ENCODE data around the gene ELAC2.
A peak's percentile ranks its signal among the peaks of the same experiment; 100 is the strongest.

ELAC2 gene

DNA sequence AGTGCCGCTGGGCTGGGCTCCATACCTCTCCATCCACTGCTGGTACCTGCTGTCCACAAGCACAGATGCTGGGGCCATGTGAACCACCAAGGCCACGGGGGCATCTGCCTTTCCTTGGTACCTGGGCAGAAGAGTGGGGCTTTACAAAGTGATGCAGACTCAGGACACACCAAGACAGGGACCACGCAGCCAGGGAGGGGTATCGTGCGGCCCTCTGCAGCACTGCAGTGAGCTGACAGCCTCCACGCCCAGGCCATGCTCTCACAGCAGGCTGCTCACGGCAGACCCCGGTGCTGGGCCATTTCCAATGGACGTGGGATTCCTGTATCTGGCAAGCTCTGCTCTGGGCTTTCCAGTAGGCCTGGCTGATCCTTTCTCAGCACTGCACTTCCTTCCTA, 14.4 kb downstream of the ELAC2 start:
- Histone ChIP-seq H3K36me3 (ENCODE audit: insufficient read depth, low read length) (peaks cover 68% of the 10 kb centered on the region; the same call in 1 of the 2 replicates), H4K20me1 (ENCODE audit: insufficient read depth, low read length, poor library complexity, severe bottlenecking) (peaks cover 5% of the 10 kb centered on the region), H3F3A (ENCODE audit: low read depth) (no peaks in the 10 kb centered on the region)

GRCh38 chr17:13002761-13003453, 14.9 kb downstream of the ELAC2 start:
- H3K4me3 ChIP-seq (ENCODE audit: low read length, poor library complexity, severe bottlenecking), result no peak overlapping the region
- no peak for TF ChIP-seq EZH2phosphoT487 (IDR thresholded peaks at IDR 0.05; ENCODE audit: borderline replicate concordance)
- TF ChIP-seq, protein P1, sequence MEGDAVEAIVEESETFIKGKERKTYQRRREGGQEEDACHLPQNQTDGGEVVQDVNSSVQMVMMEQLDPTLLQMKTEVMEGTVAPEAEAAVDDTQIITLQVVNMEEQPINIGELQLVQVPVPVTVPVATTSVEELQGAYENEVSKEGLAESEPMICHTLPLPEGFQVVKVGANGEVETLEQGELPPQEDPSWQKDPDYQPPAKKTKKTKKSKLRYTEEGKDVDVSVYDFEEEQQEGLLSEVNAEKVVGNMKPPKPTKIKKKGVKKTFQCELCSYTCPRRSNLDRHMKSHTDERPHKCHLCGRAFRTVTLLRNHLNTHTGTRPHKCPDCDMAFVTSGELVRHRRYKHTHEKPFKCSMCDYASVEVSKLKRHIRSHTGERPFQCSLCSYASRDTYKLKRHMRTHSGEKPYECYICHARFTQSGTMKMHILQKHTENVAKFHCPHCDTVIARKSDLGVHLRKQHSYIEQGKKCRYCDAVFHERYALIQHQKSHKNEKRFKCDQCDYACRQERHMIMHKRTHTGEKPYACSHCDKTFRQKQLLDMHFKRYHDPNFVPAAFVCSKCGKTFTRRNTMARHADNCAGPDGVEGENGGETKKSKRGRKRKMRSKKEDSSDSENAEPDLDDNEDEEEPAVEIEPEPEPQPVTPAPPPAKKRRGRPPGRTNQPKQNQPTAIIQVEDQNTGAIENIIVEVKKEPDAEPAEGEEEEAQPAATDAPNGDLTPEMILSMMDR (conservative IDR thresholded peaks at IDR 0.05; ENCODE audit: low read length), result peak; percentile 94

More for the DNA sequence above, 14.4 kb downstream of the ELAC2 start:
- Histone ChIP-seq H3K9me3 (ENCODE audit: insufficient read depth, low read depth, low read length) (no peaks in the 10 kb centered on the region), H3K9ac (ENCODE audit: low read depth, low read length, poor library complexity, severe bottlenecking) (no peak overlapping the region), H3K27me3 (ENCODE audit: insufficient read depth, low read length, poor library complexity, severe bottlenecking) (no peaks in the 10 kb centered on the region), H3K4me3 (ENCODE audit: low read length, poor library complexity, severe bottlenecking) (no peak overlapping the region), H3K4me1 (ENCODE audit: insufficient read depth, low read length, poor library complexity, severe bottlenecking) (no peaks in the 10 kb centered on the region), H3K79me2 (ENCODE audit: insufficient read depth, low read length) (no peaks in the 10 kb centered on the region), H2AFZ (ENCODE audit: low read length) (no peak overlapping the region), H3K4me2 (ENCODE audit: low read depth, low read length, poor library complexity, severe bottlenecking) (no peak overlapping the region), H3K9me2 (replicated peaks; ENCODE audit: low read depth, low read length) (no peaks in the 10 kb centered on the region)
- no peak for TF ChIP-seq EZH2phosphoT487 (IDR thresholded peaks at IDR 0.05; ENCODE audit: borderline replicate concordance)
- TF ChIP-seq, protein P1 (conservative IDR thresholded peaks at IDR 0.05; ENCODE audit: low read length), result peak; percentile 33; the same call in 1 of the 2 replicates

DNA sequence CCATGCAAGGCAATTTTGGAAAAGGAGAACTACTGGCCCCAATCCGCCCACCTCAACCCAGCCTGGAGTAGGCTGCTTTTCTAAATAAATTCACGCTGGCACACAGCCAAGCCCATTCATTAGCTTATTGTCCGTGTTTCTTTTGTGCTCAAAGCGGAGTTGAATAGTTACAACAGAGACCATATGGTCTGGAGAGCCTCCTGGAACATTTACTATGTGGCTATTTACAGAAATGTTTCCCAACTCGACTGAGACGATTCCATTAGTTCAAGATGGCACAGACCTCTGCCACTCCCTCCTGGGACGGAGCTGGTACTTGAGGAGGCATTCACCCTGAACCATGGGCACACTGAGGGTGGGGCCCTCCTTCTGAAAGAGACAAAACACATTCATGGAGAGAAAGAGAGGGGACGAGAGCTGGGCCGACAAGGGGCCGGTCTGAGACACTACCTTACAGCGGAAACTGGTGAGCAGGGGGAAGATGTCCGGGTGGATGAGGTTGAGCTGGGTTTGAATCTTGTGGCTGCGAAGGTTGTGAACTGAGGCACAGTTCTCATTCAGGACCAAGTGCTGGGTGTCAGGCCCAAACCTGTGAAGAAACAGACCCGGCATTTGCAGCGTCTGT, 15.7 kb downstream of the ELAC2 start:
- Histone ChIP-seq H3K4me3 (ENCODE audit: low read length, poor library complexity, severe bottlenecking) (no peak overlapping the region), H3K9ac (ENCODE audit: low read depth, low read length, poor library complexity, severe bottlenecking) (no peak overlapping the region), H3K36me3 (ENCODE audit: insufficient read depth, low read length) (peaks cover 76% of the 10 kb centered on the region; the same call in 1 of the 2 replicates), H2AFZ (ENCODE audit: low read length) (no peak overlapping the region), H3K4me2 (ENCODE audit: low read depth, low read length, poor library complexity, severe bottlenecking) (no peak overlapping the region), H3K4me1 (ENCODE audit: insufficient read depth, low read length, poor library complexity, severe bottlenecking) (no peaks in the 10 kb centered on the region), H3K79me2 (ENCODE audit: insufficient read depth, low read length) (no peaks in the 10 kb centered on the region), H3K9me3 (ENCODE audit: insufficient read depth, low read depth, low read length) (no peaks in the 10 kb centered on the region), H3K27me3 (ENCODE audit: insufficient read depth, low read length, poor library complexity, severe bottlenecking) (no peaks in the 10 kb centered on the region), H3K9me2 (replicated peaks; ENCODE audit: low read depth, low read length) (no peaks in the 10 kb centered on the region), H4K20me1 (ENCODE audit: insufficient read depth, low read length, poor library complexity, severe bottlenecking) (peaks cover 5% of the 10 kb centered on the region), H3F3A (ENCODE audit: low read depth) (no peaks in the 10 kb centered on the region)
- TF ChIP-seq EZH2phosphoT487 (IDR thresholded peaks at IDR 0.05; ENCODE audit: borderline replicate concordance), result no peak
- TF ChIP-seq, protein P1 (conservative IDR thresholded peaks at IDR 0.05; ENCODE audit: low read length), result no peak

More at GRCh38 chr17:13002761-13003453, 14.9 kb downstream of the ELAC2 start:
- peaks cover 5% of the 10 kb centered on the region for H4K20me1 ChIP-seq (ENCODE audit: insufficient read depth, low read length, poor library complexity, severe bottlenecking)
- no peaks in the 10 kb centered on the region for H3K27me3 ChIP-seq (ENCODE audit: insufficient read depth, low read length, poor library complexity, severe bottlenecking)
- no peak overlapping the region for H2AFZ ChIP-seq (ENCODE audit: low read length)
- no peaks in the 10 kb centered on the region for H3K4me1 ChIP-seq (ENCODE audit: insufficient read depth, low read length, poor library complexity, severe bottlenecking)
- no peaks in the 10 kb centered on the region for H3K79me2 ChIP-seq (ENCODE audit: insufficient read depth, low read length)
- H3K9ac ChIP-seq (ENCODE audit: low read depth, low read length, poor library complexity, severe bottlenecking), result no peak overlapping the region
- no peaks in the 10 kb centered on the region for H3K9me3 ChIP-seq (ENCODE audit: insufficient read depth, low read depth, low read length)
- H3K4me2 ChIP-seq (ENCODE audit: low read depth, low read length, poor library complexity, severe bottlenecking), result no peak overlapping the region
- H3K36me3 ChIP-seq (ENCODE audit: insufficient read depth, low read length), result peaks cover 72% of the 10 kb centered on the region; the same call in 1 of the 2 replicates
- no peaks in the 10 kb centered on the region for H3F3A ChIP-seq (ENCODE audit: low read depth)
- no peaks in the 10 kb centered on the region for H3K9me2 ChIP-seq (replicated peaks; ENCODE audit: low read depth, low read length)

All from Loucy (cell line).